ENCODE results near the gene GPR142.

DNA sequence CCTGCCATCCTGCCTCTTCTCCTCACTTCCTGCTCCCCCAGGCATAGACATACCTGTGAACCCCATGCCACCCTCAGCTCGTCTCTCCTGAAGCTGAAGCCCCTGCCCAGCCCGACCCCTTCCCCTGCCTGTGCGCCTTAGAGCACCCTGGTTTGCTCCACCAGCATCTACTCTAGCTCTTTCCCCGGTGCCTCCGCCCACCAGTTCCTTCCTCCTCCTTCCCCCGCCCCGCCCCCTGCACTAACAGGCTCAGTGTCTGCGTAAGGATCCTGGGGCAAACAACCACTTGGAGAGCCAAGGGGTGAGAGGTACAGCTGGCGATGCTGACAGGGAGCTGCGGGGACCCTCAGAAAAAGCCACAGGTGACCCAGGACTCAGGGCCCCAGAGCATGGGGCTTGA, 1.9 kb downstream of the GPR142 start:
- no peak for TF ChIP-seq EZH2 (IDR thresholded peaks at IDR 0.05; ENCODE audit: borderline replicate concordance, low read length)
- TF ChIP-seq, protein P1, sequence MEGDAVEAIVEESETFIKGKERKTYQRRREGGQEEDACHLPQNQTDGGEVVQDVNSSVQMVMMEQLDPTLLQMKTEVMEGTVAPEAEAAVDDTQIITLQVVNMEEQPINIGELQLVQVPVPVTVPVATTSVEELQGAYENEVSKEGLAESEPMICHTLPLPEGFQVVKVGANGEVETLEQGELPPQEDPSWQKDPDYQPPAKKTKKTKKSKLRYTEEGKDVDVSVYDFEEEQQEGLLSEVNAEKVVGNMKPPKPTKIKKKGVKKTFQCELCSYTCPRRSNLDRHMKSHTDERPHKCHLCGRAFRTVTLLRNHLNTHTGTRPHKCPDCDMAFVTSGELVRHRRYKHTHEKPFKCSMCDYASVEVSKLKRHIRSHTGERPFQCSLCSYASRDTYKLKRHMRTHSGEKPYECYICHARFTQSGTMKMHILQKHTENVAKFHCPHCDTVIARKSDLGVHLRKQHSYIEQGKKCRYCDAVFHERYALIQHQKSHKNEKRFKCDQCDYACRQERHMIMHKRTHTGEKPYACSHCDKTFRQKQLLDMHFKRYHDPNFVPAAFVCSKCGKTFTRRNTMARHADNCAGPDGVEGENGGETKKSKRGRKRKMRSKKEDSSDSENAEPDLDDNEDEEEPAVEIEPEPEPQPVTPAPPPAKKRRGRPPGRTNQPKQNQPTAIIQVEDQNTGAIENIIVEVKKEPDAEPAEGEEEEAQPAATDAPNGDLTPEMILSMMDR (conservative IDR thresholded peaks at IDR 0.05 in 1 of 2, IDR thresholded peaks at IDR 0.05 in 1 of 2; ENCODE audit: extremely low read depth in 1 of 2, insufficient read depth in 1 of 2, low read depth in 1 of 2, low read length in 2 of 2) = no peak
